ENCODE results near the gene CYP8B1.

The CYP8B1 gene

DNA sequence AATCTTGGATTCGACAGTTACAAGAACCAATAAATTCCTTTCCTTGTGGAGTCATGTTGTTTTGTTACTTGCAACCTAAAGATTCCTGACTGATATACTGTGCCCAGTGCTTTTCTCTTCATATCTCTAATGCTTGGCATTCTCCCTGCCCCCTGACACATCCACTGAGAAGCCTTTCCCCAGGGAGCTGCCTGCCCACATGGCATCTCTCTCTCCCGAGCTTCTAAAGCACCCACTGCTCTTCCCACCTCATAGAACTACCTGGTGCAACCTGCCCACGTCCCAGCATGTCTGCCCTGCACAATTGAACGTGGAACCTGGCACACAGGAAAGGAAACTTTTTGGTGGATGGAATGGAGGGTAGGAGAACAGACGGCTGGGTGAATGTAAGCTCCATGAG lies 6.8 kb downstream of the CYP8B1 start:
- no peak overlapping the region for H3K4me3 ChIP-seq (ENCODE audit: low read depth, low read length)
- DNase-seq (ENCODE audit: low read depth): no peak
- in situ Hi-C loops (cut with HindIII; ENCODE audit: low sequenced_read_pairs): no loop called here
- TF ChIP-seq, protein P1, sequence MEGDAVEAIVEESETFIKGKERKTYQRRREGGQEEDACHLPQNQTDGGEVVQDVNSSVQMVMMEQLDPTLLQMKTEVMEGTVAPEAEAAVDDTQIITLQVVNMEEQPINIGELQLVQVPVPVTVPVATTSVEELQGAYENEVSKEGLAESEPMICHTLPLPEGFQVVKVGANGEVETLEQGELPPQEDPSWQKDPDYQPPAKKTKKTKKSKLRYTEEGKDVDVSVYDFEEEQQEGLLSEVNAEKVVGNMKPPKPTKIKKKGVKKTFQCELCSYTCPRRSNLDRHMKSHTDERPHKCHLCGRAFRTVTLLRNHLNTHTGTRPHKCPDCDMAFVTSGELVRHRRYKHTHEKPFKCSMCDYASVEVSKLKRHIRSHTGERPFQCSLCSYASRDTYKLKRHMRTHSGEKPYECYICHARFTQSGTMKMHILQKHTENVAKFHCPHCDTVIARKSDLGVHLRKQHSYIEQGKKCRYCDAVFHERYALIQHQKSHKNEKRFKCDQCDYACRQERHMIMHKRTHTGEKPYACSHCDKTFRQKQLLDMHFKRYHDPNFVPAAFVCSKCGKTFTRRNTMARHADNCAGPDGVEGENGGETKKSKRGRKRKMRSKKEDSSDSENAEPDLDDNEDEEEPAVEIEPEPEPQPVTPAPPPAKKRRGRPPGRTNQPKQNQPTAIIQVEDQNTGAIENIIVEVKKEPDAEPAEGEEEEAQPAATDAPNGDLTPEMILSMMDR (IDR thresholded peaks at IDR 0.05; ENCODE audit: low read depth, low read length, missing control alignments): no peak

DNA sequence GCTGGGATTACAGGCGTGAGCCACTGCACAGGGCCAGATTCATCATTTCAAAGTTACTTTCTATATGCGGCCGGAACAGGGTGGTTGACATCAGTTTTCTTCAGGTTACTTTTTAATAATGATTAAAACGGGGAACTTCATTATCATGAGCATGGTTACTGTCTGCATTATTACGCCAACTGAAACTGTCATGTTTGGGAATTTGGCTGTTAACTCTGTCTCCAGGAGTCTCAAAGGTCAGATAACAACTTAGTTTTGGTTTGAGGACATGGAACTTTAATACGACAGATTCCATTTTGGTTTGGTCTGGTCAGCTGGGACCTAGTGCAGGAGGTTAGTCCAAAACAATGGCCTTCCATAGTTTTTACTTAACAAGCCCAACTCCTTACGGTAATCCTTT lies 8.5 kb downstream of the CYP8B1 start:
- TF ChIP-seq, protein P1 (IDR thresholded peaks at IDR 0.05; ENCODE audit: low read depth, low read length, missing control alignments): no peak
- H3K4me3 ChIP-seq (ENCODE audit: low read depth, low read length): no peak overlapping the region
- DNase-seq (ENCODE audit: low read depth): no peak
- in situ Hi-C loops (cut with HindIII; ENCODE audit: low sequenced_read_pairs): no loop called here

GRCh38 chr3:42865256-42865655 lies 10.4 kb downstream of the CYP8B1 start:
- in situ Hi-C loops (cut with HindIII; ENCODE audit: low sequenced_read_pairs): no loop called here
- DNase-seq (ENCODE audit: low read depth): no peak
- TF ChIP-seq, protein P1 (IDR thresholded peaks at IDR 0.05; ENCODE audit: low read depth, low read length, missing control alignments): no peak
- no peak overlapping the region for H3K4me3 ChIP-seq (ENCODE audit: low read depth, low read length)

DNA sequence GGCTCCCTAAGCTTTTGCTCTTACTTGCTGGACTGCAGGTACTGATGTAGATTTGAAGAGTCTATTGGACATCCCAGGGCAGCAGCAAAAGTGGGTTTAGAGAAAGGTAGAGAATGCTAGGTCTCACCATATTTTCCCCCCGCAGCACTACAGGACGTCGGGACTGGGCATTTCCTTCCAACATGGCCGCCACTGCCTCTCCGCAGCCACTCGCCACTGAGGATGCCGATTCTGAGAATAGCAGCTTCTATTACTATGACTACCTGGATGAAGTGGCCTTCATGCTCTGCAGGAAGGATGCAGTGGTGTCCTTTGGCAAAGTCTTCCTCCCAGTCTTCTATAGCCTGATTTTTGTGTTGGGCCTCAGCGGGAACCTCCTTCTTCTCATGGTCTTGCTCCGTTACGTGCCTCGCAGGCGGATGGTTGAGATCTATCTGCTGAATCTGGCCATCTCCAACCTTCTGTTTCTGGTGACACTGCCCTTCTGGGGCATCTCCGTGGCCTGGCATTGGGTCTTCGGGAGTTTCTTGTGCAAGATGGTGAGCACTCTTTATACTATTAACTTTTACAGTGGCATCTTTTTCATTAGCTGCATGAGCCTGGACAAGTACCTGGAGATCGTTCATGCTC lies 11.2 kb downstream of the CYP8B1 start:
- DNase-seq (ENCODE audit: low read depth): no peak
- no peak overlapping the region for H3K4me3 ChIP-seq (ENCODE audit: low read depth, low read length)
- TF ChIP-seq, protein P1 (IDR thresholded peaks at IDR 0.05; ENCODE audit: low read depth, low read length, missing control alignments): no peak
- in situ Hi-C loops (cut with HindIII; ENCODE audit: low sequenced_read_pairs): loop anchor here (5.0 kb wide), 1 partner anchor 53 kb away; no protein-coding TSS in a partner anchor

DNA sequence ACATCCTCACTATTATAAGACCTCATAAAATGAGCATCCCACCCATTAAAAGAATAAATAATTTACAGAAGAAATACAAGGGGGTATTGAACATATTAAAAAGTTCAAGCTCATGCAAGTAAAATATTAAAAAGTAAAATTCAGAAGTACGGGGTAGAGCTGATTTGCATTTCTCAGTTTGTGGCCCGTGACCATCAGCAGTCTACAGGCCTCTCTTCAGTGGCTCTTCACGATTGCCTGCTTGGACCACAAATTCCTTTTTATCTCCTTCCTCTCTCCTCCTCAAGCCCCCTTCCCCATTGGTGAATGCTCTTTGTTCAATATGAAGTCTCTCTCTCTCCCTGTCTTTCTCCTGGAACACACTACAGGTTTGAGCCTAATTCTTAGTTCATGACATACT lies 19.1 kb downstream of the CYP8B1 start:
- H3K4me3 ChIP-seq (ENCODE audit: low read depth, low read length): no peak overlapping the region
- TF ChIP-seq, protein P1 (IDR thresholded peaks at IDR 0.05; ENCODE audit: low read depth, low read length, missing control alignments): no peak
- in situ Hi-C loops (cut with HindIII; ENCODE audit: low sequenced_read_pairs): no loop called here
- DNase-seq (ENCODE audit: low read depth): no peak

- H3K4me3 ChIP-seq (ENCODE audit: low read depth, low read length): no peak overlapping the region
- in situ Hi-C loops (cut with HindIII; ENCODE audit: low sequenced_read_pairs): no loop called here
- DNase-seq (ENCODE audit: low read depth): no peak
- TF ChIP-seq, protein P1 (IDR thresholded peaks at IDR 0.05; ENCODE audit: low read depth, low read length, missing control alignments): no peak
Measured at GRCh38 chr3:42855547-42856380, 19.9 kb downstream of the CYP8B1 start.

Data from astrocyte of the cerebellum (primary cell).